Ectodermal cell (in vitro differentiated cells): ENCODE measurements around the gene LENG8.

Experiments
- H3K27ac ChIP-seq: 2 replicates; pipeline ENCODE4 v1.7.0; 2013; ENCODE audit warnings: mild to moderate bottlenecking, low read depth, low read length; ENCODE audit not compliant: insufficient read depth, poor library complexity, severe bottlenecking
- H3K27me3 ChIP-seq: 2 replicates; pipeline ENCODE4 v1.7.0; 2013; ENCODE audit warnings: mild to moderate bottlenecking, low read length; ENCODE audit not compliant: insufficient read depth, control insufficient read depth, poor library complexity, severe bottlenecking
- H3K36me3 ChIP-seq: one replicate; pipeline ENCODE4 v1.7.0; 2013; ENCODE audit warnings: low read length; ENCODE audit not compliant: control insufficient read depth, insufficient read depth
- H3K4me1 ChIP-seq: one replicate; pipeline ENCODE4 v1.7.0; 2013; ENCODE audit warnings: low read length; ENCODE audit not compliant: control insufficient read depth, insufficient read depth
- H3K4me3 ChIP-seq: 2 replicates; pipeline ENCODE4 v1.7.0; 2013; ENCODE audit warnings: low read depth, low read length, control low read depth; ENCODE audit not compliant: insufficient read depth
- H3K9me3 ChIP-seq: 2 replicates; pipeline ENCODE4 v1.7.0; 2013; ENCODE audit warnings: mild to moderate bottlenecking, low read length, moderate library complexity; ENCODE audit not compliant: control insufficient read depth
- WGBS, 2 experiments: methylation state at CpG; one replicate each; pipeline ENCODE4 v1.1.7; 2013; ENCODE audit warnings: missing lambda C conversion rate in 2 of 2; 5-methylcytosine and 5-hydroxymethylcytosine counted together

LENG8 gene

GRCh38 chr19:54454781-54455675 is 6.0 kb downstream of the LENG8 start:
- Histone ChIP-seq H3K4me1 (peaks cover 7% of the 10 kb centered on the region), H3K36me3 (peaks cover 81% of the 10 kb centered on the region), H3K4me3 (no peak overlapping the region), H3K27ac (no peak overlapping the region), H3K27me3 (no peaks in the 10 kb centered on the region), H3K9me3 (no peaks in the 10 kb centered on the region)
- WGBS, 2 experiments = 96 to 97% methylated on average over 33 of the region's 33 CpGs

- no peaks in the 10 kb centered on the region for H3K4me1 ChIP-seq
- peaks cover 86% of the 10 kb centered on the region for H3K36me3 ChIP-seq
- 97% methylated on average over 40 of the region's 40 CpGs for WGBS, 2 experiments
These were observed 6.9 kb downstream of the LENG8 start for GRCh38 chr19:54455786-54456422.

GRCh38 chr19:54456423-54457373 is 7.7 kb downstream of the LENG8 start:
- WGBS, 2 experiments = 96% methylated on average over 51 of the region's 51 CpGs
- no peaks in the 10 kb centered on the region for H3K9me3 ChIP-seq
- no peaks in the 10 kb centered on the region for H3K27me3 ChIP-seq
- H3K4me3 ChIP-seq = no peak overlapping the region
- no peaks in the 10 kb centered on the region for H3K4me1 ChIP-seq
- H3K36me3 ChIP-seq = peaks cover 90% of the 10 kb centered on the region
- no peak overlapping the region for H3K27ac ChIP-seq

More at GRCh38 chr19:54455786-54456422, 6.9 kb downstream of the LENG8 start:
- Histone ChIP-seq H3K27ac (no peak overlapping the region), H3K27me3 (no peaks in the 10 kb centered on the region), H3K9me3 (no peaks in the 10 kb centered on the region), H3K4me3 (no peak overlapping the region)

GRCh38 chr19:54457773-54458647 is 9.0 kb downstream of the LENG8 start:
- 93 to 94% methylated on average over 42 of the region's 42 CpGs for WGBS, 2 experiments
- Histone ChIP-seq H3K27me3 (peaks cover 2% of the 10 kb centered on the region), H3K27ac (no peak overlapping the region), H3K4me1 (no peaks in the 10 kb centered on the region), H3K9me3 (no peaks in the 10 kb centered on the region), H3K36me3 (peaks cover 82% of the 10 kb centered on the region), H3K4me3 (no peak overlapping the region)

- WGBS, 2 experiments = 96 to 97% methylated on average over 11 of the region's 11 CpGs
- Histone ChIP-seq H3K36me3 (peaks cover 75% of the 10 kb centered on the region), H3K4me1 (no peaks in the 10 kb centered on the region), H3K27me3 (peaks cover 6% of the 10 kb centered on the region), H3K4me3 (no peak overlapping the region), H3K27ac (no peak overlapping the region), H3K9me3 (no peaks in the 10 kb centered on the region)
These were observed 9.8 kb downstream of the LENG8 start for GRCh38 chr19:54458648-54459281.

- Histone ChIP-seq H3K36me3 (peaks cover 67% of the 10 kb centered on the region), H3K4me3 (no peak overlapping the region), H3K4me1 (no peaks in the 10 kb centered on the region), H3K27me3 (peaks cover 6% of the 10 kb centered on the region), H3K27ac (no peak overlapping the region), H3K9me3 (no peaks in the 10 kb centered on the region)
- WGBS, 2 experiments = 95 to 96% methylated on average over 16 of the region's 16 CpGs
These were observed 10.6 kb downstream of the LENG8 start for GRCh38 chr19:54459282-54460229.

GRCh38 chr19:54460230-54461005 is 11.4 kb downstream of the LENG8 start:
- H3K4me3 ChIP-seq = no peak overlapping the region
- no peaks in the 10 kb centered on the region for H3K9me3 ChIP-seq
- H3K36me3 ChIP-seq = peaks cover 60% of the 10 kb centered on the region
- H3K27ac ChIP-seq = no peak overlapping the region
- WGBS, 2 experiments = 94% methylated on average over 39 of the region's 39 CpGs
- H3K27me3 ChIP-seq = peaks cover 9% of the 10 kb centered on the region
- H3K4me1 ChIP-seq = no peaks in the 10 kb centered on the region

- peaks cover 15% of the 10 kb centered on the region for H3K27me3 ChIP-seq
- no peak overlapping the region for H3K27ac ChIP-seq
- H3K4me1 ChIP-seq = no peaks in the 10 kb centered on the region
- no peaks in the 10 kb centered on the region for H3K9me3 ChIP-seq
- 94 to 95% methylated on average over 27 of the region's 27 CpGs for WGBS, 2 experiments
- peaks cover 52% of the 10 kb centered on the region for H3K36me3 ChIP-seq
- H3K4me3 ChIP-seq = no peak overlapping the region
These were observed 12.2 kb downstream of the LENG8 start for GRCh38 chr19:54461210-54461609.
